Ishikawa (cell line): ENCODE measurements around the gene FMNL2.

ENCODE experiments used
- CEBPB ChIP-seq: IDR thresholded peaks from 2 replicates; pipeline ENCODE4 v1.6.1; 2012
- CREB1 ChIP-seq: IDR thresholded peaks from 2 replicates; pipeline ENCODE4 v1.6.1; 2012; ENCODE audit warnings: low read depth
- EP300 ChIP-seq: IDR thresholded peaks from 2 replicates; pipeline ENCODE4 v1.6.1; 2012; ENCODE audit warnings: borderline replicate concordance

DNA sequence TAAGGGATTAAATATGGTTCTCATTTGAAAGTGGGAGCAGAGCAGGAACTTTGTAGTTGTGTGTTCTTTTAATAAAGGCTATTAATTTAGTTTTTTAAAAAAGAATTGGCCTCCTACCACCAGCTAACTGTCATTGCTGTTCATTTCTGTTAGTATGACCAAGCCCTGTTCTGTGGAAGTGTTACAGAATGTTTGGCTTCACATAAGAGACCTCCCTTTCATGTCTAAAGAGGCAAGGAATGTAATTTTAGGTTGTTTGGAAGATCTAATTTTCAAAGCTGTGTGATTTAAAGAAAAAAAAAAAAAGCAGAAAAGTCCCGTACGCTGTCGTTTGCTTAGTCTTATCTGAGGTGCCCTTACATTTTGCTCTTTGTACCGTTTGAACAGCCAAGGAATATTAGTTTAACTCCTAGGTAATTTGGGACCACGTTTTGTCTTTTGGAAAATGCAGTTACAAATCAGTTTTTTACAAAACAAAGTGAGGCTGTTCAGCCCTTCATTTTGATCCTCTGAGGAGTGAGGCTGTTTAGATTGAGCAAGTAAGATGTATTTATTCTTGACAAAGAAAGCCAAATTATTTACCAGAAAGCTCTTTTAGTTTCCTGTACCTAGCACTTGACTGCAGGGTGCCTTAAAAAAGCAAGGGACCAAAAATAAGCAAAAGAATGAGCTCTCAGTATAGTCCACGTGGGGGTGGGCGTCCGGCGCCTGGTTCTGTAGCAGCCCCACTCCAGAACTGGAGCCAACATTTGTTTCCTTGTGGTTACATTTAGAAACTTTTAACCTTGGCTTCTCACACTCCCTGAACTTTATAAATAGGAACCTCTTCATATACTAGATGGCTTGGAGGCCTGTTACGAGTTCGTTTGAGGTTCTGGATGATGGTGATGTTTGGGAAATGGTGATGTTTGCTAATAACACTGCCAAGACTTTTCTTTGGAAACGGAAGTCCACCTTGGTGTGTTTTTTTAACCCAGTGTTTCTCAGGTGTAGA is 136.2 kb downstream of the FMNL2 start:
- TF ChIP-seq CEBPB (no peak), CREB1 (no peak), EP300 (no peak)
